A673 (cell line): Measurements from ENCODE around the gene ACP7. TPM values are rescaled to one million over a fixed set of nuclear protein-coding genes. Genes with fewer than 3 reads are reported as not detected.

Experiments
- BruUV-seq: library from RNA; stranded (reverse); fragments of 400-500 nt; replicated peaks from 2 replicates; lab custom pipeline; 2021; lab: Mats Ljungman, UMichigan
- CTCF ChIA-PET: fragments of 300-600 bp; sonication (Branson Sonifier 250); formaldehyde crosslinking; loops from one replicate; lab custom pipeline; 2022; ENCODE audit warnings: antibody characterized with exemption; lab: Charles Lee
- POLR2A ChIA-PET: fragments of 300-600 bp; sonication (Branson Sonifier 250); formaldehyde crosslinking; loops from one replicate; lab custom pipeline; 2022; ENCODE audit warnings: antibody characterized with exemption; ENCODE audit not compliant: low non-redundant PET; lab: Charles Lee
- DNase-seq: peaks from one replicate; pipeline ENCODE4 v3.0.0-alpha.2; 2015; ENCODE audit warnings: low spot score
- H3K27ac ChIP-seq: fragments of 200-600 bp; sonication (generic); 2 replicates; pipeline ENCODE4 v1.5.1; 2016; ENCODE audit warnings: mixed run types, low read depth, mild to moderate bottlenecking, mixed read lengths, antibody characterized with exemption, low read length; ENCODE audit not compliant: poor library complexity, severe bottlenecking
- H3K27me3 ChIP-seq: fragments of 200-600 bp; sonication (generic); replicated peaks from 2 replicates; pipeline ENCODE4 v1.6.1; 2017; ENCODE audit warnings: mixed run types, low read depth, mild to moderate bottlenecking, mixed read lengths, antibody characterized with exemption, low read length; ENCODE audit not compliant: insufficient read depth, poor library complexity
- H3K36me3 ChIP-seq: fragments of 200-600 bp; sonication (generic); 2 replicates; pipeline ENCODE4 v1.6.1; 2016; ENCODE audit warnings: mixed run types, mild to moderate bottlenecking, mixed read lengths, antibody characterized with exemption, low read length; ENCODE audit not compliant: insufficient read depth, poor library complexity, severe bottlenecking
- H3K4me1 ChIP-seq: fragments of 200-600 bp; sonication (generic); 2 replicates; pipeline ENCODE4 v1.6.1; 2017; ENCODE audit warnings: mixed run types, mild to moderate bottlenecking, mixed read lengths, antibody characterized with exemption, low read length; ENCODE audit not compliant: insufficient read depth, poor library complexity, severe bottlenecking
- H3K4me3 ChIP-seq: fragments of 200-600 bp; sonication (generic); 2 replicates; pipeline ENCODE4 v1.5.1; 2016; ENCODE audit warnings: low read depth, mixed run types, mild to moderate bottlenecking, mixed read lengths, low read length; ENCODE audit not compliant: poor library complexity, severe bottlenecking
- H3K9me3 ChIP-seq: fragments of 200-600 bp; sonication (generic); 2 replicates; pipeline ENCODE4 v1.6.1; 2016; ENCODE audit warnings: mixed run types, low read depth, mild to moderate bottlenecking, mixed read lengths, antibody characterized with exemption, low read length; ENCODE audit not compliant: poor library complexity, severe bottlenecking
- CTCF ChIP-seq: fragments of 300-800, 200-600 bp; sonication (generic); conservative IDR thresholded peaks from 2 replicates; pipeline ENCODE4 v1.5.1; 2017; ENCODE audit warnings: low read depth, mild to moderate bottlenecking, antibody characterized with exemption, low read length, moderate library complexity, mixed read lengths
- EZH2 ChIP-seq: fragments of 200-600 bp; sonication (generic); IDR thresholded peaks from 2 replicates; pipeline ENCODE4 v1.6.1; 2017; ENCODE audit warnings: borderline replicate concordance, low read depth, mild to moderate bottlenecking, mixed read lengths, antibody characterized with exemption, low read length; ENCODE audit not compliant: poor library complexity, severe bottlenecking
- intact Hi-C: fragments of 100-400 bp; cut with micrococcal nuclease; formaldehyde crosslinking; loops from one replicate; pipeline ENCODE4 v1.10.0; 2022; ENCODE audit not compliant: unreplicated experiment
- total RNA-seq: library from RNA; stranded (reverse); gene quantifications from 2 replicates; pipeline ENCODE4 v1.2.3, GENCODE V29; 2021

Gene ACP7
- total RNA-seq, 1 experiment from 2014 or later: not detected

GRCh38 chr19:39059302-39059701, 24.9 kb upstream of the ACP7 start:
- no peak for DNase-seq
- ChIA-PET CTCF (interaction anchor here (0.6 kb wide), 1 partner anchor 34 kb away, joined by 3 read pairs; no protein-coding TSS in a partner anchor), POLR2A (no interaction called here)
- no peak overlapping the region for H3K4me3 ChIP-seq
- no peaks in the 10 kb centered on the region for H3K9me3 ChIP-seq
- H3K27me3 ChIP-seq: no peaks in the 10 kb centered on the region
- no peaks in the 10 kb centered on the region for H3K36me3 ChIP-seq
- TF ChIP-seq EZH2 (no peak), CTCF (no peak)
- no peaks in the 10 kb centered on the region for H3K4me1 ChIP-seq
- intact Hi-C loops: no loop called here
- BruUV-seq: no TSS peak
- no peak overlapping the region for H3K27ac ChIP-seq

- intact Hi-C loops: no loop called here
Observed at GRCh38 chr19:39060171-39060570, 24.0 kb upstream of the ACP7 start.

GRCh38 chr19:39064405-39064804, 19.8 kb upstream of the ACP7 start:
- TF ChIP-seq CTCF: no peak
- TF ChIP-seq EZH2: no peak
- H3K4me1 ChIP-seq: no peaks in the 10 kb centered on the region
- intact Hi-C loops: no loop called here
- no peak overlapping the region for H3K27ac ChIP-seq
- H3K27me3 ChIP-seq: no peaks in the 10 kb centered on the region
- ChIA-PET POLR2A (no interaction called here), CTCF (no interaction called here)
- no peaks in the 10 kb centered on the region for H3K36me3 ChIP-seq
- H3K4me3 ChIP-seq: no peak overlapping the region
- H3K9me3 ChIP-seq: no peaks in the 10 kb centered on the region
- BruUV-seq: no TSS peak
- no peak for DNase-seq

More at GRCh38 chr19:39060171-39060570, 24.0 kb upstream of the ACP7 start:
- CTCF ChIA-PET: interaction anchor here (0.6 kb wide), 1 partner anchor 34 kb away, joined by 3 read pairs; no protein-coding TSS in a partner anchor
- Histone ChIP-seq H3K9me3 (no peaks in the 10 kb centered on the region), H3K27ac (no peak overlapping the region), H3K36me3 (no peaks in the 10 kb centered on the region), H3K27me3 (no peaks in the 10 kb centered on the region), H3K4me3 (no peak overlapping the region), H3K4me1 (no peaks in the 10 kb centered on the region)
- no TSS peak for BruUV-seq
- DNase-seq: no peak
- POLR2A ChIA-PET: no interaction called here
- TF ChIP-seq CTCF (no peak), EZH2 (no peak)
